Measurements from ENCODE around the gene TECPR1. TPM values are rescaled to one million over a fixed set of nuclear protein-coding genes. Genes with fewer than 3 reads are reported as not detected.

The TECPR1 gene
- total and polyA plus RNA-seq, 2 of the 8 experiments (the other 6 are each of a cell fraction or from before 2014, with no cell fraction given) = 1.3 to 11.1 TPM

DNA sequence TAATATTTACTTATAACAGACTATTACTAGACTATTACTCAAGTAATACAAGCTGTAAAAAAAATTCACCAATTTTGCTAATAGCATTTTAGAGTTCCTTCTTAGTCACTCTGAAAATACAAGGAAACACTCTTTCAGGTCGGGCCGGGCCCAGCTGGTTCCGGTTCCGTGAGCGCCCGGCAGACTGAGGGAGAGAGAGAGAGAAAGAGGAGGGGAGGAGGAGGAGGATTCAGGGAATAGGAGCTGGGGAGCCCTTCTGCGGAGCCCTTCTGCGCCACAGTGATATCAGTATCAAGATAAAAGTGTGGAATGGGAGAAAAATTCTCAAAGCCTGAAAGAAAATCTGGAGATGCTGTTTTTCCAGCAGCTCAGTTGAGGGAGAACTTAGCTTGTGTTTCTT, 71.3 kb downstream of the TECPR1 start:
- Histone ChIP-seq H3K4me1 (replicated peaks in 1 of 4; ENCODE audit: control insufficient read depth in 3 of 4, insufficient read depth in 4 of 4, low read length in 3 of 4) (peaks cover 0 to 2% (median 0%) of the 10 kb centered on the region in 4 experiments; a peak in 4 of 7 replicates), H2BK12ac (ENCODE audit: low read depth, low read length) (no peak overlapping the region), H3K9me3 (ENCODE audit: insufficient read depth in 2 of 2, low read depth in 1 of 2, low read length in 1 of 2) (no peaks in the 10 kb centered on the region), H2BK5ac (ENCODE audit: low read depth, low read length) (no peak overlapping the region), H3K27ac (ENCODE audit: low read depth, low read length) (no peak overlapping the region), H3K56ac (replicated peaks; ENCODE audit: insufficient read length, low read depth, low read length) (no peak overlapping the region), H4K8ac (ENCODE audit: extremely low read depth, insufficient read depth, low read length) (no peak overlapping the region), H3K4ac (replicated peaks; ENCODE audit: insufficient read length, low read depth, low read length) (no peak overlapping the region), H4K91ac (replicated peaks; ENCODE audit: insufficient read length, low read length) (no peak overlapping the region), H4K5ac (ENCODE audit: insufficient read length, low read depth, low read length) (no peak overlapping the region), H3K23ac (ENCODE audit: insufficient read length) (no peak overlapping the region), H3K79me2 (ENCODE audit: control insufficient read depth in 1 of 2, insufficient read depth in 2 of 2, low read length in 2 of 2) (no peaks in the 10 kb centered on the region), H2AFZ (ENCODE audit: low read length) (no peak overlapping the region), H2AK5ac (ENCODE audit: low read depth, low read length) (no peak overlapping the region), H4K20me1 (replicated peaks in 1 of 2; ENCODE audit: control insufficient read depth in 1 of 2, insufficient read depth in 2 of 2, low read length in 2 of 2) (peaks cover 0 to 3% of the 10 kb centered on the region in 2 experiments), H2BK120ac (replicated peaks; ENCODE audit: low read depth, low read length) (no peak overlapping the region), H3K36me3 (ENCODE audit: control insufficient read depth in 2 of 4, insufficient read depth in 4 of 4, low read length in 3 of 4) (peaks cover 0 to 2% (median 0%) of the 10 kb centered on the region in 4 experiments; a peak in 2 of 8 replicates), H2BK15ac (ENCODE audit: low read length) (no peak overlapping the region), H3K18ac (ENCODE audit: extremely low read depth, low read length) (no peak overlapping the region), H3K4me2 (ENCODE audit: insufficient read depth in 1 of 2, low read depth in 2 of 2, low read length in 2 of 2) (no peak overlapping the region), H3K23me2 (ENCODE audit: low read depth, low read length) (no peaks in the 10 kb centered on the region), H3K9ac (replicated peaks in 1 of 4; ENCODE audit: extremely low read depth in 1 of 4, low read depth in 3 of 4, low read length in 3 of 4) (no peak overlapping the region), H3K14ac (ENCODE audit: insufficient read length) (no peak overlapping the region), H3K79me1 (ENCODE audit: low read depth, low read length) (peaks cover 6% of the 10 kb centered on the region), H3K4me3 (ENCODE audit: extremely low read depth in 1 of 4, insufficient read depth in 2 of 4, low read depth in 3 of 4, low read length in 4 of 4) (no peak overlapping the region), H2BK20ac (ENCODE audit: low read length) (no peak overlapping the region), H3K27me3 (replicated peaks in 1 of 4; ENCODE audit: control insufficient read depth in 3 of 4, extremely low read depth in 1 of 4, insufficient read depth in 3 of 4, low read length in 3 of 4) (no peaks in the 10 kb centered on the region)
- 92% methylated on average over 8 of the region's 8 CpGs; no CpG with 5 or more reads in 1 of the 2 experiments for WGBS, 2 experiments (ENCODE audit: extremely low coverage in 1 of 2, insufficient coverage in 1 of 2, insufficient read length in 1 of 2, insufficient replicate concordance in 2 of 2, low coverage in 1 of 2, low lambda C conversion rate in 2 of 2, missing lambda C conversion rate in 1 of 2)
- ChIA-PET POLR2A (ENCODE audit: partially characterized antibody) (no interaction called here), CTCF (ENCODE audit: partially characterized antibody) (interaction anchor here (0.6 to 8.8 kb wide), 4 partner anchors 13 to 165 kb away, joined by 3 to 75 read pairs (median 12); no protein-coding TSS in a partner anchor)
- no peak for TF ChIP-seq CBX5 (IDR thresholded peaks at IDR 0.05; ENCODE audit: low read depth, low read length)
- no peak for TF ChIP-seq RFX5 (IDR thresholded peaks at IDR 0.05; ENCODE audit: borderline replicate concordance, low read depth, low read length)
- no peak for TF ChIP-seq CTBP2 (IDR thresholded peaks at IDR 0.05; ENCODE audit: borderline replicate concordance, insufficient read depth, insufficient read length, low read length)
- TF ChIP-seq JUN (IDR thresholded peaks at IDR 0.05; ENCODE audit: low read depth, low read length) = no peak
- TF ChIP-seq SRF (IDR thresholded peaks at IDR 0.05; ENCODE audit: low read depth, low read length) = no peak
- no peak for TF ChIP-seq BRCA1 (IDR thresholded peaks at IDR 0.05; ENCODE audit: low read depth, low read length)
- no peak for TF ChIP-seq SUZ12 (IDR thresholded peaks at IDR 0.05; ENCODE audit: low read length)
- TF ChIP-seq KDM1A (IDR thresholded peaks at IDR 0.05; ENCODE audit: borderline replicate concordance, low read length) = no peak
- no peak for TF ChIP-seq HDAC2 (IDR thresholded peaks at IDR 0.05; ENCODE audit: borderline replicate concordance in 1 of 2, low read depth in 2 of 2, low read length in 2 of 2)
- TF ChIP-seq CHD1 (IDR thresholded peaks at IDR 0.05; ENCODE audit: low read depth, low read length) = no peak
- TF ChIP-seq EZH2 (IDR thresholded peaks at IDR 0.05; ENCODE audit: low read depth, low read length, severe bottlenecking) = no peak
- no peak for FAIRE-seq
- no peak for DNase-seq (ENCODE audit: low read depth in 1 of 2, low spot score in 2 of 2)
